ENCODE data around the gene FAM177A1. TPM values are rescaled to one million over a fixed set of nuclear protein-coding genes. Genes with fewer than 3 reads are reported as not detected.
A peak's percentile ranks its signal among the peaks of the same experiment; 100 is the strongest.
"Not testable (repeated sequence)": the region's sequence is repeated elsewhere in the genome, so short reads cannot be mapped to it uniquely, and the experiment has no call there.

FAM177A1 gene
- total and polyA plus RNA-seq, 2 donors (not counting 1 experiment from before 2014, with no cell fraction given): 63.4 to 64.6 TPM

DNA sequence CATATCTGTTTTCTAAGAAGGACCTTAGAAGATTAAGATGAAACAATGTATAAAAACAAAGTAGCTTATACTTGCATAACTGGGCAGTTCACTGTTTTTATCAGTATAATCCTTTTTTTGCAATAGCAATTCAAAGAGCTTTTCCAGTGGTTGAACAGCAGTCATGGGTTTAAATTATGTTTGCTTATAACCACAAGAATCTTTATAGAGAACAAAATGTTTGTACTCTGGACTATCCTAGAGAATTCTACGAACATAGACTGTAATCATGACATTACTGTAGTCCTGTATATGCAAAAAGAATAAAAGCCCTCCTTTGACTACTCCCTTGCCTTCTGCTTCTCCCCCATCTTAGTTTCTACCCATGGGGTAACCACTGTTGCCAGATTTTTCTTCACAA is 5.7 kb downstream of the FAM177A1 start:
- peaks cover 2% of the 10 kb centered on the region for H3K36me3 ChIP-seq (ENCODE audit: control insufficient read depth, insufficient read depth, low read length)
- no peaks in the 10 kb centered on the region for H4K20me1 ChIP-seq (ENCODE audit: control insufficient read depth, extremely low read depth, insufficient read depth, low read length)
- H3K27me3 ChIP-seq (ENCODE audit: control insufficient read depth, insufficient read depth, low read length): no peaks in the 10 kb centered on the region
- H3K4me3 ChIP-seq (replicated peaks in 1 of 4; ENCODE audit: control extremely low read depth in 1 of 4, insufficient read depth in 1 of 4, low read depth in 3 of 4, low read length in 4 of 4): no peak overlapping the region
- H3K4me2 ChIP-seq (ENCODE audit: extremely low read depth, insufficient read depth, low read length): no peak overlapping the region
- no peak overlapping the region for H3K9ac ChIP-seq (ENCODE audit: insufficient read depth, low read length)
- no peak overlapping the region for H2AFZ ChIP-seq (ENCODE audit: low read length)
- H3K79me2 ChIP-seq (ENCODE audit: control insufficient read depth, insufficient read depth, low read length): peaks cover 17% of the 10 kb centered on the region
- TF ChIP-seq EZH2 (IDR thresholded peaks at IDR 0.05; ENCODE audit: low read length, missing control alignments): no peak
- TF ChIP-seq, protein P1, sequence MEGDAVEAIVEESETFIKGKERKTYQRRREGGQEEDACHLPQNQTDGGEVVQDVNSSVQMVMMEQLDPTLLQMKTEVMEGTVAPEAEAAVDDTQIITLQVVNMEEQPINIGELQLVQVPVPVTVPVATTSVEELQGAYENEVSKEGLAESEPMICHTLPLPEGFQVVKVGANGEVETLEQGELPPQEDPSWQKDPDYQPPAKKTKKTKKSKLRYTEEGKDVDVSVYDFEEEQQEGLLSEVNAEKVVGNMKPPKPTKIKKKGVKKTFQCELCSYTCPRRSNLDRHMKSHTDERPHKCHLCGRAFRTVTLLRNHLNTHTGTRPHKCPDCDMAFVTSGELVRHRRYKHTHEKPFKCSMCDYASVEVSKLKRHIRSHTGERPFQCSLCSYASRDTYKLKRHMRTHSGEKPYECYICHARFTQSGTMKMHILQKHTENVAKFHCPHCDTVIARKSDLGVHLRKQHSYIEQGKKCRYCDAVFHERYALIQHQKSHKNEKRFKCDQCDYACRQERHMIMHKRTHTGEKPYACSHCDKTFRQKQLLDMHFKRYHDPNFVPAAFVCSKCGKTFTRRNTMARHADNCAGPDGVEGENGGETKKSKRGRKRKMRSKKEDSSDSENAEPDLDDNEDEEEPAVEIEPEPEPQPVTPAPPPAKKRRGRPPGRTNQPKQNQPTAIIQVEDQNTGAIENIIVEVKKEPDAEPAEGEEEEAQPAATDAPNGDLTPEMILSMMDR (conservative IDR thresholded peaks at IDR 0.05 in 1 of 2, IDR thresholded peaks at IDR 0.05 in 1 of 2; ENCODE audit: low read depth in 1 of 2, low read length in 2 of 2): no peak
- peak; percentile 20 to 53 for DNase-seq (ENCODE audit: low read depth in 2 of 2)
- no peak overlapping the region for H3K27ac ChIP-seq (ENCODE audit: insufficient read depth, low read length)
- H3K9me3 ChIP-seq (ENCODE audit: control insufficient read depth, insufficient read depth, low read depth, low read length): no peaks in the 10 kb centered on the region
- peaks cover 2% of the 10 kb centered on the region for H3K4me1 ChIP-seq (ENCODE audit: control insufficient read depth, extremely low read depth, insufficient read depth, low read length)

DNA sequence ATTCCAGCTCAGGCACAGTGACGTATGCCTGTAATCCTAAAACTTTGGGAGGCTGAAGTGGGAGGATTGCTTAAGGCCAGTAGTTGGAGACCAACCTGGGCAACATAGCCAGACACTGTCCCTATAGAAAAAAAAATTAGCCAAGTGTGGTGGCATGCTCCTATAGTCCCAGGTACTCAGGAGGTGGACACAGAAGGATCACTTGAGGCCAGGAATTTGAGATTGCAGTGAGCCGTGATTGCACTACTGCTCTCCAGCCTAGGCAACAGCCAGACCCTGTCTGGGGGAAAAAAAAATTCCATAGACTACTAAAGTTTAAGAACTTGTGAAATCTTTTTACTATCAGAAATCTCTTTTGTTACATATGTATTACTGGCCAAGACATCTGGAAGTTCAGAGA is 6.6 kb downstream of the FAM177A1 start:
- no peak overlapping the region for H3K4me2 ChIP-seq (ENCODE audit: extremely low read depth, insufficient read depth, low read length)
- TF ChIP-seq EZH2 (IDR thresholded peaks at IDR 0.05; ENCODE audit: low read length, missing control alignments): no peak
- TF ChIP-seq, protein P1 (conservative IDR thresholded peaks at IDR 0.05 in 1 of 2, IDR thresholded peaks at IDR 0.05 in 1 of 2; ENCODE audit: low read depth in 1 of 2, low read length in 2 of 2): no peak
- H3K27ac ChIP-seq (ENCODE audit: insufficient read depth, low read length): no peak overlapping the region
- no peaks in the 10 kb centered on the region for H3K4me1 ChIP-seq (ENCODE audit: control insufficient read depth, extremely low read depth, insufficient read depth, low read length)
- no peak for DNase-seq (ENCODE audit: low read depth in 2 of 2)
- H3K27me3 ChIP-seq (ENCODE audit: control insufficient read depth, insufficient read depth, low read length): no peaks in the 10 kb centered on the region
- H3K9me3 ChIP-seq (ENCODE audit: control insufficient read depth, insufficient read depth, low read depth, low read length): no peaks in the 10 kb centered on the region
- H3K4me3 ChIP-seq (replicated peaks in 1 of 4; ENCODE audit: control extremely low read depth in 1 of 4, insufficient read depth in 1 of 4, low read depth in 3 of 4, low read length in 4 of 4): no peak overlapping the region
- peaks cover 2% of the 10 kb centered on the region for H3K36me3 ChIP-seq (ENCODE audit: control insufficient read depth, insufficient read depth, low read length)
- H2AFZ ChIP-seq (ENCODE audit: low read length): no peak overlapping the region
- H4K20me1 ChIP-seq (ENCODE audit: control insufficient read depth, extremely low read depth, insufficient read depth, low read length): no peaks in the 10 kb centered on the region
- peaks cover 10% of the 10 kb centered on the region for H3K79me2 ChIP-seq (ENCODE audit: control insufficient read depth, insufficient read depth, low read length)
- no peak overlapping the region for H3K9ac ChIP-seq (ENCODE audit: insufficient read depth, low read length)

DNA sequence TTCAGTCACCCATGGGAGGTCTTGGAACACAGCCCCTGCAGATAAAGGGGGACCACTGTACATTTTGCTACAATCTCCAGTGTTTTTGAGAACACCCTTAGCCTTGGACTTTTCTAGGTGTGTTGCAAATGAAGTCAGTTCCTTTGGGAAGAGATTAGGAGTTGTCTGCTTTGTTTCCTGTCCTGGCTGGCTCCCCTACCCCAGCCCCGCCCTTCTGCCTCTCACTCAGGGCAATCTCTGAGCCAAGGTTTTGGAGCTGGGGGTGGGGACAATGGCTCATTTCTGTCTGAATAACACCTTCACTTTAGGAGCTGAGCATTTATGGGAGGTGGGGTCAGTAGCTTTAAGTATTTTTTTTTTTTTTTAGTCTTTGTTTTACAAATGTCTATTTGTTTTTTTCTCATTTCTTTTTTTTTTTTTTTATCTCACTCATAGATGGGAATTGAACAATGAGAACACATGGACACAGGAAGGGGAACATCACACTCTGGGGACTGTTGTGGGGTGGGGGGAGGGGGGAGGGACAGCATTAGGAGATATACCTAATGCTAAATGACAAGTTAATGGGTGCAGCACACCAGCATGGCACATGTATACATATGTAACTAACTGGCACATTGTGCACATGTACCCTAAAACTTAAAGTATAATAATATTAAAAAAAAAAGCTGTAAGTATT is 15.2 kb downstream of the FAM177A1 start:
- not testable (repeated sequence) for H3K9me3 ChIP-seq (ENCODE audit: control insufficient read depth, insufficient read depth, low read depth, low read length); H3K36me3 ChIP-seq (ENCODE audit: control insufficient read depth, insufficient read depth, low read length); H3K4me3 ChIP-seq (replicated peaks in 1 of 4; ENCODE audit: control extremely low read depth in 1 of 4, insufficient read depth in 1 of 4, low read depth in 3 of 4, low read length in 4 of 4); H2AFZ ChIP-seq (ENCODE audit: low read length); H3K4me1 ChIP-seq (ENCODE audit: control insufficient read depth, extremely low read depth, insufficient read depth, low read length); H3K79me2 ChIP-seq (ENCODE audit: control insufficient read depth, insufficient read depth, low read length); H3K27ac ChIP-seq (ENCODE audit: insufficient read depth, low read length); H3K4me2 ChIP-seq (ENCODE audit: extremely low read depth, insufficient read depth, low read length); H3K27me3 ChIP-seq (ENCODE audit: control insufficient read depth, insufficient read depth, low read length); H4K20me1 ChIP-seq (ENCODE audit: control insufficient read depth, extremely low read depth, insufficient read depth, low read length); H3K9ac ChIP-seq (ENCODE audit: insufficient read depth, low read length)
- peak in 1 of 2 donors; percentile 57 for DNase-seq (ENCODE audit: low read depth in 2 of 2)

DNA sequence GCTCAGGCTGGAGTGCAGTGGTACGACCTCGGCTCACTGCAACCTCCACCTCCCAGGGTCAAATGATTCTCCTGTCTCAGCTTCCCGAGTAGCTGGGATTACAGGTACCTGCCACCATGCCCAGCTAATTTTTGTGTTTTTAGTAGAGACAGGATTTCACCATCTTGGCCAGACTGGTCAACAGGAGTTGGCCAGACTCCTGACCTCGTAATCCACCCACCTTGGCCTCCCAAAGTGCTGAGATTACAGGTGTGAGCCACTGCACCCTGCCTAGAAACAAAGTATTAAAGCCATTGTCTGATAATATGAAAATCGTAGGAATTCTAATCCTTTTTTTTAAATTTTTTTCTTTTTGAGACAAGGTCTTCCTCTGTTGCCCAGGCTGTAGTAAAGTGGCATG is 19.7 kb downstream of the FAM177A1 start:
- not testable (repeated sequence) for H3K9ac ChIP-seq (ENCODE audit: insufficient read depth, low read length); H3K4me2 ChIP-seq (ENCODE audit: extremely low read depth, insufficient read depth, low read length)

More for the DNA sequence above, 19.7 kb downstream of the FAM177A1 start:
- not testable (repeated sequence) for H4K20me1 ChIP-seq (ENCODE audit: control insufficient read depth, extremely low read depth, insufficient read depth, low read length); DNase-seq (ENCODE audit: low read depth in 2 of 2); H2AFZ ChIP-seq (ENCODE audit: low read length); H3K9me3 ChIP-seq (ENCODE audit: control insufficient read depth, insufficient read depth, low read depth, low read length); H3K79me2 ChIP-seq (ENCODE audit: control insufficient read depth, insufficient read depth, low read length); H3K4me3 ChIP-seq (replicated peaks in 1 of 4; ENCODE audit: control extremely low read depth in 1 of 4, insufficient read depth in 1 of 4, low read depth in 3 of 4, low read length in 4 of 4); H3K27ac ChIP-seq (ENCODE audit: insufficient read depth, low read length); H3K4me1 ChIP-seq (ENCODE audit: control insufficient read depth, extremely low read depth, insufficient read depth, low read length); H3K36me3 ChIP-seq (ENCODE audit: control insufficient read depth, insufficient read depth, low read length); H3K27me3 ChIP-seq (ENCODE audit: control insufficient read depth, insufficient read depth, low read length)

Measured in fibroblast of lung (primary cell).